Heart left ventricle (tissue), 13 donors: ENCODE results near the gene STRADA.

Experiments
- POLR2A ChIP-seq, 2 donors: fragments of 450-650 bp; IDR thresholded peaks; one replicate each; pipeline ENCODE4 v1.6.1; 2017; ENCODE audit warnings: antibody characterized with exemption in 2 of 2, mild to moderate bottlenecking in 2 of 2, moderate library complexity in 2 of 2
- TF ChIP-seq, protein P1 (sequence below), 12 donors: fragments of 200-600 bp; sonication (generic) in 4 of 12; IDR thresholded peaks; one replicate each; pipeline versions ENCODE4 v1.5.0 to v1.8.0; 2018 to 2022; ENCODE audit warnings: antibody characterized with exemption in 12 of 12, mild to moderate bottlenecking in 5 of 12
- donor health status: ischemic (EF 13 %, LVEDD 7.1; RV severe dilation, severe dysfunction).
- donor health status: DM: no; HTN: yes; CAD: no.
- donor health status: DM: no; HTN: no; CAD: no.
- donor health status: ischemic (EF 25% LVEDD 6.9; RV normal size, moderate dysfunction).
- donor health status: ischemic (EF 25% LVEDD 5.7; RV mildly dilated, moderate dysfunction).
- donor health status: ischemic (EF 35%, LVEDD 5.7; RV mildly dilated, moderate dysfunction).
- donor health status: nonischemic (EF 11% LVEDD 7.7; RV severe dilation, severe dysfunction).
- donor health status: DM: yes; HTN: yes; CAD: no.
- donor health status: PGD.
- donor health status: ischemic (EF 29% LVEDD 5.4; RV normal size, mild dysfunction).
- donor health status: nonischemic (EF 23%, LVEDD 6.1; RV moderate dilation, normal function).

DNA sequence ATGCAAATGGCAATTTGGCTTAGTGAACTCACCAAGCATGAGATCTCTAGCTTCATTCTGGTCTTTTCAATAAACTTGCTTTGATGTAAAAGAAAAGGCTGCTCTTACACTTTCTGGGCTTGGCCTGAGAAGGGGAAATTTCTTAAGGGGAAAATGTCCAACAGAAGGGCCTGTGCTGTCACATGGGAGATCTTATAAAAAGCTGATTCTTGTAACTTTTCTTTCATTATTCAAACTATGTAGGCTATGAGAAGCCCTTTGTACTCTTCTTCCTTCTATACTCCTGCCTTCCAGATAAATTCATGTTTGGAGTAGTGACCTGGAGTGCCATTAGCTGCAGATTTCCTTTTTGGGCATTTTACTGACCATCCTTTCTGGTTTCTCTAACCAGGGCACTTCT is 58.6 kb downstream of the STRADA start:
- TF ChIP-seq, protein P1, sequence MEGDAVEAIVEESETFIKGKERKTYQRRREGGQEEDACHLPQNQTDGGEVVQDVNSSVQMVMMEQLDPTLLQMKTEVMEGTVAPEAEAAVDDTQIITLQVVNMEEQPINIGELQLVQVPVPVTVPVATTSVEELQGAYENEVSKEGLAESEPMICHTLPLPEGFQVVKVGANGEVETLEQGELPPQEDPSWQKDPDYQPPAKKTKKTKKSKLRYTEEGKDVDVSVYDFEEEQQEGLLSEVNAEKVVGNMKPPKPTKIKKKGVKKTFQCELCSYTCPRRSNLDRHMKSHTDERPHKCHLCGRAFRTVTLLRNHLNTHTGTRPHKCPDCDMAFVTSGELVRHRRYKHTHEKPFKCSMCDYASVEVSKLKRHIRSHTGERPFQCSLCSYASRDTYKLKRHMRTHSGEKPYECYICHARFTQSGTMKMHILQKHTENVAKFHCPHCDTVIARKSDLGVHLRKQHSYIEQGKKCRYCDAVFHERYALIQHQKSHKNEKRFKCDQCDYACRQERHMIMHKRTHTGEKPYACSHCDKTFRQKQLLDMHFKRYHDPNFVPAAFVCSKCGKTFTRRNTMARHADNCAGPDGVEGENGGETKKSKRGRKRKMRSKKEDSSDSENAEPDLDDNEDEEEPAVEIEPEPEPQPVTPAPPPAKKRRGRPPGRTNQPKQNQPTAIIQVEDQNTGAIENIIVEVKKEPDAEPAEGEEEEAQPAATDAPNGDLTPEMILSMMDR (IDR thresholded peaks at IDR 0.05) = no peak
- no peak for TF ChIP-seq POLR2A (IDR thresholded peaks at IDR 0.05)
